Muscle layer of duodenum (tissue), 2 donors: ENCODE results near the gene CFAP77.
A peak's percentile ranks its signal among the peaks of the same experiment; 100 is the strongest.

ENCODE experiments used
- H3K27ac ChIP-seq: one replicate; pipeline ENCODE4 v1.7.0; 2013; ENCODE audit warnings: mild to moderate bottlenecking, low read length
- H3K27me3 ChIP-seq: one replicate; pipeline ENCODE4 v1.7.0; 2013; ENCODE audit warnings: low read depth, mild to moderate bottlenecking, control low read depth, low read length
- H3K36me3 ChIP-seq, 2 donors: one replicate each; pipeline ENCODE4 v1.7.0; 2013; ENCODE audit warnings: low read length in 2 of 2, control low read depth in 1 of 2, mild to moderate bottlenecking in 1 of 2; ENCODE audit not compliant: insufficient read depth in 2 of 2, control insufficient read depth in 1 of 2
- H3K4me1 ChIP-seq, 2 donors: one replicate each; pipeline ENCODE4 v1.7.0; 2013; ENCODE audit warnings: low read length in 2 of 2, mild to moderate bottlenecking in 2 of 2, control low read depth in 1 of 2, moderate library complexity in 1 of 2; ENCODE audit not compliant: insufficient read depth in 2 of 2, control insufficient read depth in 1 of 2
- H3K4me3 ChIP-seq, 2 donors: one replicate each; pipeline ENCODE4 v1.7.0; 2013; ENCODE audit warnings: low read length in 2 of 2, low read depth in 1 of 2, mild to moderate bottlenecking in 1 of 2
- H3K9me3 ChIP-seq, 2 donors: one replicate each; pipeline ENCODE4 v1.7.0; 2013; ENCODE audit warnings: low read length in 2 of 2, control low read depth in 1 of 2, mild to moderate bottlenecking in 1 of 2; ENCODE audit not compliant: control insufficient read depth in 1 of 2
- donor health status: healthy.

Gene CFAP77

DNA sequence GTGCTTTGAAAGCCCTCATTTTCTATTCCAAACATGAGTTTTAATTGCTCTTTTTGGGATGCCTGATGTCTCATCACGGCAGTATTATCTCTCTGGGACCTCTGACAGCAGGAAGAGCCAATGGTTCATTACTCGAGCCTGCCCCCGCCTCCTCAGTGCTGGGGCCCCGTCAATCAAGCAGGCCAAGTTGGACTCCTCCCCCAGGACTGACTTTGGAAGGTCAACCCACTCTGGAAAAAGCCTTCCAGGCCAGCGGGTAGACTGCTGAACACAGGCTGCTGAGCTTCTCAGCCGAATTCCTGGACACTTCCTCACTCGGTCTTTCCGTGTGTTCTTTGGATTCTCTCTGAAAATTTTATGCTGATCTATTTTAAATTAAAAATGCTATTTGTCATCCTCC is 162.9 kb downstream of the CFAP77 start:
- Histone ChIP-seq H3K9me3 (no peaks in the 10 kb centered on the region), H3K27me3 (peaks cover 12% of the 10 kb centered on the region), H3K4me1 (no peaks in the 10 kb centered on the region), H3K36me3 (no peaks in the 10 kb centered on the region), H3K27ac (no peak overlapping the region), H3K4me3 (no peak overlapping the region)

DNA sequence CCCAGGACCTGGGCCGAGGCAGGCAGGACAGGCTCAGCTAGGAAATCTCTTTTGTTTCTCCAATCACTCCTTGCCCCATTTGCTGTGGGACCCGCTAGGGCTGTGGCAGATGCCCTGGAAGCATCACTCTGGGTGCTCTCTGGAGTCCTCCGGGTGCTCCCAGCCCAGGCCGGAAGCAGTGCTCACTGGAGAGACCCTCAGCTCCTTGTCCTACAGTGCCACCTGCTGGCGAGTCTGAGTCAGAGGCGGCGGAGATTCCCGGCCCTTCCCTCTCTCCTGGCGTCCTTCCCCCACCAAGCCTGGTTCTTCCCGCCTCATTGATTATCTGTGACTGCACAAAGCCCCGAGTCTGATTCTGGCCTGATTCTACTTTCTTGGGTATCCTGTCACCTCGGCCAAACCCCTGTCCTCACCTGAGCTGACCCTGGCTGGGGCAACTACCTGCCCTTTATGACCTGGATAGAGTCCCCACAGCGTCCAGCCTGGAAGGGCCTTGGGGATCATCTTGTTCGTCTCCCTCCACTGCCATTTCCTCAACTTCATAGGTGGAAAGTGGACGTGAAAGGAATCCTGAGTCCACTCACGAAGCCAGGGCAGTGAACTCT is 165.1 kb downstream of the CFAP77 start:
- no peak overlapping the region for H3K4me3 ChIP-seq

DNA sequence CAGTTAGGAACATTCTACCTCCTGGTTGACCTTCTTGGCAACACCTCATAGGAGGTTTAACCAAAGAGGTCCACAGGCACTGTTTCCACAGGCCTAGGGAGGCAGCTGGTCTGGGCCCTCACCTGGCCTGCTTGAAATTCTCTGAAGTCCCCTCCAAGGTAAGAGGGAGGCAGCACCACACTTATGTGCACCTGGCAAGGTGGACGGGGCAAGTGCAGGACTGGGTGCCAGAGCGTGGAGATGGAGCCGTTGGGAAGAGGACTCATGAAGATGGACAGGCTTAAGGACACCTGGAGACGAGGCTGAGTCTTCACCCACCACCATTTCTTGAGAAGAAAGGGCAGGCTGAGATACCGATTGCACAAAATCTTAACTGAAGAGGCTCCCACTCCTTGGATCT is 165.8 kb downstream of the CFAP77 start:
- peaks cover 36% of the 10 kb centered on the region for H3K27me3 ChIP-seq

More for the DNA sequence above, 165.1 kb downstream of the CFAP77 start:
- H3K9me3 ChIP-seq, result no peaks in the 10 kb centered on the region
- H3K27me3 ChIP-seq, result peaks cover 30% of the 10 kb centered on the region
- no peaks in the 10 kb centered on the region for H3K36me3 ChIP-seq
- peaks cover 0 to 4% of the 10 kb centered on the region in 2 donors for H3K4me1 ChIP-seq
- H3K27ac ChIP-seq, result no peak overlapping the region

DNA sequence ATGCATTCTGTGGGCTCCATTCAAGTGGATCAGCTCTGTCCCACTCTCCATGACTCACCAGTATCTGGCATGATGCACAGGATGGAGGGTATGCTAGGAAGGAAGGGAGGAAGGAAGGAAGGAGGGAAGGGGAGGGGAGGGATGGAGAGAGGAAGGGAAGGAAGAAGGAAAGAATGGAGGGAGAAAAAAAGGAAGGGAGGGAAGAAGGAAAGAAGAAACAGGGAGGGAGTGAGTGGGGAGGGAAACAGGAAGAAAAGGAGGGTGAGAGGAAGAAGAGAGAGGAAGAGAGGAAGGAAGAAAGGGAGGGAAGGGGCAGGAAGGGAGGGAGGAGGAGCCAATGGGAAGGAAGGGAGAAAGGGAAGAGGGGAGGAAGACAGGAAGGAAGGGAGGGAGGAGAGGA is 167.1 kb downstream of the CFAP77 start:
- no peak overlapping the region for H3K27ac ChIP-seq
- H3K4me1 ChIP-seq, result peaks cover 0 to 12% of the 10 kb centered on the region in 2 donors
- H3K4me3 ChIP-seq, result no peak overlapping the region
- H3K27me3 ChIP-seq, result peaks cover 47% of the 10 kb centered on the region
- H3K36me3 ChIP-seq, result no peaks in the 10 kb centered on the region
- H3K9me3 ChIP-seq, result no peaks in the 10 kb centered on the region

More for the DNA sequence above, 165.8 kb downstream of the CFAP77 start:
- Histone ChIP-seq H3K4me3 (no peak overlapping the region), H3K4me1 (peaks cover 0 to 4% of the 10 kb centered on the region in 2 donors), H3K9me3 (no peaks in the 10 kb centered on the region), H3K36me3 (no peaks in the 10 kb centered on the region), H3K27ac (no peak overlapping the region)

DNA sequence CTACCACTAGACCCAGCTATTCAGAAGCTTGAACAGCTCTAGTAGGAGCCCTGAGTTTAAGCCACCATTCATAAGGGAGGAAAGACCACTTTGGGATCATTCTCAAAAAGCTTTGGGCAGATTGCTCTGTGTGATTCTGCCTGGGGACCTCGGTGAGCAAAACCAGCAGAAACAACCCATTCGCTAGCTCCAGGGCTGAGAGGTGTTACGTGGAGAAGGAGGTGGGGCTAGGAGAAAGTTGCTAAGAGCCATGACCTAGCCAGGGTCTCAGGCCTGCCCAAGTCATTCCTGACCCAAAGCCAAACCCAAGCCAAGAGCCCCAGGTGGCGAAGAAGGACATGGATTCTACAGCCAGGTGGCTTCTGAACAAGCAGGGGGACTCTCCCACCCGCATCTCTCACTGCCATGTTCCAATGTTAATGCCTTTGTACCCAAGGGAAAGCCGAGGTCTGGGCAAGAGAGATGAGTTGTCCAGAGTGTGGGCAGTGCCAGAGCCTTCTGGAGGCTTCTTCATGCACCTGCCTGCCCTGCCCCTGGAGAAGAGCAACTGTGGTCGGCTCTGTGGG is 168.4 kb downstream of the CFAP77 start:
- Histone ChIP-seq H3K9me3 (no peaks in the 10 kb centered on the region), H3K36me3 (no peaks in the 10 kb centered on the region), H3K27me3 (peaks cover 55% of the 10 kb centered on the region), H3K27ac (no peak overlapping the region), H3K4me3 (no peak overlapping the region), H3K4me1 (peaks cover 0 to 16% of the 10 kb centered on the region in 2 donors)

DNA sequence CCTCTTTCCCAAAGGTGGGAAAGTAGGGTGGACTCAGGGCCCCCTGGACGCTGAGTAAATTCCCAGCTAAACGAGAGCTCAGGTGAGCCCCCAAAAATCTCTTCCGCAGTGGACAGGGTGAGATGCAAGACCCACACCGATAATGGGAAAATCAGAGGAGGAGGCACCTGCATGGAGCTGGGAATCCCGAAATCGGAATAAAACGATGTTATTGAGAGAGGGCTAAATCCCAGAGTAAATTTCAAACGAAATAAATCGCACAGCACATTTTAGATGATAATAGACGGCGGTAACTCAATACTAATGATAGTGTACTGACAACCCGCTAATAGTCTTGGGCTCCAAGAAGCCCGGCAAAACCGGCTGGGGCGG is 169.4 kb downstream of the CFAP77 start:
- Histone ChIP-seq H3K4me3 (no peak overlapping the region), H3K27ac (no peak overlapping the region), H3K36me3 (no peaks in the 10 kb centered on the region), H3K9me3 (no peaks in the 10 kb centered on the region), H3K4me1 (peaks cover 0 to 16% of the 10 kb centered on the region in 2 donors), H3K27me3 (peaks cover 59% of the 10 kb centered on the region)

DNA sequence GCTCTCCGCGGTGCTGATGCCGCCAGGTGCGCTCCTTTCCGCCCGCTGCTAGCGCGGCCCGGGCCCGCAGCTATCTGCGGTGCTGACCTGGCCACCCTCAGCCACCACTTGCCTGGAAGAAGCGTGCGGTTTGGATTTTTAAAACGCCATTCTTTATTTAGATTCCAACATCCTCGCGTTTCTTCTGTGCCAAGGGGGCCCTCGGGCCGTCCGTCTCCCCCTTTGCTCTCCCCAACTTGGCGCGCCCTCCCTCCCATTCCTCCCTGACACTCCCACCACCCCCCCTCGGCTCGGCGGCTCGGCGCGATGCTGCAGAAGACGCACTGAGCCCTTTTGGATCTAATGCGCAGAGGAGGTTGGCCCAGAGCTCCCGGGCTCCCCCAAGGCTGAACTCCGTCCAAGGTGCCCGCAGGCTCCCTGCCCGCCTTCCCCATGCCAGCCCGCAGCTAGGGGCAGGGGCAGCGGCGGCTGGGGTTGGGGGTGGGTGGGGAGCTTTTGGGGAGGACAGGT is 172.3 kb downstream of the CFAP77 start, which contains the start of gene BARHL1:
Gene BARHL1, plus strand, starts transcription at position 331 of the 510 bp plus-strand sequence. CDS start 192 bp downstream, outside the sequence.
- Histone ChIP-seq H3K27me3 (peaks cover 78% of the 10 kb centered on the region), H3K4me3 (peak within 1 kb of the TSS; percentile 42 to 65)

DNA sequence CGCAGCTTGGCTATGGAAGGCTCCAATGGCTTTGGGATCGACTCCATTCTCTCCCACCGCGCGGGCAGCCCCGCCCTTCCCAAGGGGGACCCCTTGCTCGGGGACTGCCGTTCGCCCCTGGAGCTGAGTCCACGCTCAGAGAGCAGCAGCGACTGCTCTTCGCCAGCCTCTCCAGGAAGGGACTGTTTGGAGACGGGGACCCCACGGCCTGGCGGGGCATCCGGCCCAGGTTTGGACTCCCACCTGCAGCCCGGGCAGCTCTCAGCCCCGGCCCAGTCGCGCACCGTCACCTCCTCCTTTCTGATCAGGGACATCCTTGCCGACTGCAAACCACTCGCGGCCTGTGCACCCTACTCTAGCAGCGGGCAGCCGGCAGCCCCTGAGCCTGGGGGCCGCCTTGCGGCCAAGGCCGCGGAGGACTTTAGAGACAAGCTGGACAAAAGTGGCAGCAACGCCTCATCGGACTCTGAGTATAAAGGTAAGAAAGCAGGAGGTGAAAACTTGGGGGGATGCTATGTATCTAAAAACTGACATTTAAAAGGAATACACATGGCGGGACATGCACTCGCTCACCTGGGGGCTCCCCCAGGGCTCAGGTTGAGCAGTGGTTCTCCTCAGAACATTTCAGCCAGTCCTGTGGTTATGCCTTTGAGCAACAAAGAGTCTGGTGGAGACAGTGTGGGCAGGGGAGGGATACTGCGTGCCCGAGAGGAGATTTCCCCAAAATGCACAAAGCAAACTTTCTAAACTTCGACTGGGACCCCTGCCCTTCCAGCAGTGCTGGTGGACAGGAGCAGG is 173.0 kb downstream of the CFAP77 start:
- H3K9me3 ChIP-seq, result no peaks in the 10 kb centered on the region
- H3K27ac ChIP-seq, result no peak overlapping the region
- peaks cover 85% of the 10 kb centered on the region for H3K27me3 ChIP-seq
- H3K4me1 ChIP-seq, result peaks cover 0 to 22% of the 10 kb centered on the region in 2 donors
- no peak overlapping the region for H3K4me3 ChIP-seq
- no peaks in the 10 kb centered on the region for H3K36me3 ChIP-seq

More for the DNA sequence above, 172.3 kb downstream of the CFAP77 start, which contains the start of gene BARHL1:
- Histone ChIP-seq H3K4me1 (peaks cover 0 to 20% of the 10 kb centered on the region in 2 donors), H3K9me3 (no peaks in the 10 kb centered on the region), H3K36me3 (no peaks in the 10 kb centered on the region), H3K27ac (no peak within 1 kb of the TSS)

DNA sequence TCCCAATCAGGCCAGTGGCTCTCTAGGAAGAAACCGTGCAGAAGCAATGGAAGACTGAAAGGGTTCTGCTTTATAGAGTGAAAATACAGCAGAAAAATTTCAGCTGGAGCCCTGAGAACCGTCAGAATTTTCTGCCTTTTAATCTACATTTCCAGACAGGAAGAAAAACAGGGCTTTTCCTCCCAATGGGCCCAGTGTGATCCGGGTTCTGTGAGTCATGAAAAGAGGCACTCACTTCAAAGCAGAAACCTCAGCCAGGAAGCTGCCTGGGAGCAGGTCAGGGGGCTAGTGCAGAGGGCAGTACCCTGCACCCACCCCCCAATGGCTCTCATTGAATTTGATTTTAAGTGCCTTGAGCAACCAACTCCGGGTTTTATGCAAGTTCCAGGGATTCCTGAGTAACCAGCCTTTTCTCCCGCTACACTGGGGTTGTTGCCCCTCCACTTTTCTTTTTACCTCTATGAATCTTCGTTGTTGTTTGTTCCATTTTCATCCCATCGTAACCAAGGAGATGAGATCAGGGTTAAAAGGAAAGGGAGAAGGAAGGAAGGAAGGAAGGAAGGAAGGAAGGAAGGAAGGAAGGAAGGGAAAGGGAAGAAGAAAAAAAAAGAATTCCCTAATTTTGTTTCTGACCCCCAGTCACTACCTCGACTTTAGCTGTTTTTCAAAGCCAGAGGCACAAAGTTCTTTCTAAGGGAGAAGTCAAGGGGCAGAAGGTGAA is 173.7 kb downstream of the CFAP77 start:
- H3K36me3 ChIP-seq, result no peaks in the 10 kb centered on the region
- H3K9me3 ChIP-seq, result no peaks in the 10 kb centered on the region
- H3K27ac ChIP-seq, result no peak overlapping the region
- H3K4me1 ChIP-seq, result peaks cover 0 to 22% of the 10 kb centered on the region in 2 donors
- H3K27me3 ChIP-seq, result peaks cover 86% of the 10 kb centered on the region
- no peak overlapping the region for H3K4me3 ChIP-seq

DNA sequence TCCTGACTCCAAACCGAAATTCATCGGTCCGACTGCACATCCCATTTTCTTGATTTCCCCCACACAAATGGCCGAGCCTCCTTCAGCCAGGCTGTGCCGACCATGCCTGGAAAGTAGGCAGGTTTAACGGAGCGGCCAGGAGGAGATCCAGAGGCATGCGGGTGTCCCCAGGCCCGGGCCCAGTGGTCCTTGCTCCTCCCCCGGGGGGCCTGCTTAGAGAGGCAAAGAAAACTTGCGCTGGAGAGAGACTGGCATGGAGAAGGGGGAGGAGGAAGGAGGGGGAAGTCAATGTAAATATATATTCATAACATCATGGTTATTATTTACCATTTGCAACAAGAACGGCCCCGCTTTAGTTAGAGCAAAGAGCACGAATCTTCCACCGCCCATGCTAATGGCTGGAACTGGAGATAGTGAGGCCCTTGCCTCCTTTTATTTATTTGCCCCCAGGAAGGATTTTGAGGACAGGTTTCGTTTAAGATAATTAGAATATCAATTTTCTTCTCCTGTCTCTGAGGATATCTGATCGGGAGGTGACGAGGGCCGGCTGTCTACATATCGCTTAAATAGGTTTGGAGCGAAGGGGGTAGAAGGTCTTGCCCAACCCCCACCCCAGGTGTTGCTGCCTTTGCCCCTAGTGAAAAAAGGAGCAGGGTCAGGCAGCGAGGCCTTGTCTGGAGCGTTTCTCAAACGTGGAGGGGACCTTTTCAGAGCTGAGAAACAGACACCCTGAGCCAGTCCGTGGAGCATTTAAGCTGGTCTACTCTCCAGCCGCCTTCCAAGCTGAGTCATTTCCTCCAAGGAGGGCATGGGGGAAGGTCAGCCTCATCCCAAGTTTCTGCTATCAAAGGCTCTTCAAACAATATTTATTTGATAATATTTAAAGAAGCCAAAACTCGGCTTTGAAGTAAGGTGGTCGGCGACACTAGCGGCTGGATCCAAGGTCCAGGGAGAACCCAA is 174.9 kb downstream of the CFAP77 start:
- no peaks in the 10 kb centered on the region for H3K36me3 ChIP-seq
- H3K4me3 ChIP-seq, result no peak overlapping the region
- H3K4me1 ChIP-seq, result peaks cover 0 to 26% of the 10 kb centered on the region in 2 donors
- peaks cover 88% of the 10 kb centered on the region for H3K27me3 ChIP-seq
- no peaks in the 10 kb centered on the region for H3K9me3 ChIP-seq
- no peak overlapping the region for H3K27ac ChIP-seq
